ENCODE measurements around the gene NELL1.

DNA sequence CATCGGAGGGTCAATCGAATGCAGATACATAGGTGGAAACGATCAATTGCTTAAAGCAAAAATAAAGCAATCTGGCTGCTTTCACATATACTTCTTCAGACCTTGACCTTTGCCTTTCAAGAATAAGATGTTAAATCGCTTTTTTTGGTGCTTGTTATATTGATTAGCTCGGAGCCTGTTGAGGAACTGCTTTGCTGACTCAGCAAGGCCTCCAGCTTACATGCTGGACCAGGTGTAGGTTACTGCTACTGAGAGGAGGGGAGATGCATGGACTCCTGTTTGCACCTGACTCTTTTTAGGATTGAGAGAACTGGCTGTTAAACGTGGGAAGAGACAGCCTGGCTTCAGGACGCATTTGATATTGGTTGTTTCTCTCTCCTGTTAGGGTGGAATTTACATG lies 31.3 kb upstream of the NELL1 start:
- TF ChIP-seq, protein P1, sequence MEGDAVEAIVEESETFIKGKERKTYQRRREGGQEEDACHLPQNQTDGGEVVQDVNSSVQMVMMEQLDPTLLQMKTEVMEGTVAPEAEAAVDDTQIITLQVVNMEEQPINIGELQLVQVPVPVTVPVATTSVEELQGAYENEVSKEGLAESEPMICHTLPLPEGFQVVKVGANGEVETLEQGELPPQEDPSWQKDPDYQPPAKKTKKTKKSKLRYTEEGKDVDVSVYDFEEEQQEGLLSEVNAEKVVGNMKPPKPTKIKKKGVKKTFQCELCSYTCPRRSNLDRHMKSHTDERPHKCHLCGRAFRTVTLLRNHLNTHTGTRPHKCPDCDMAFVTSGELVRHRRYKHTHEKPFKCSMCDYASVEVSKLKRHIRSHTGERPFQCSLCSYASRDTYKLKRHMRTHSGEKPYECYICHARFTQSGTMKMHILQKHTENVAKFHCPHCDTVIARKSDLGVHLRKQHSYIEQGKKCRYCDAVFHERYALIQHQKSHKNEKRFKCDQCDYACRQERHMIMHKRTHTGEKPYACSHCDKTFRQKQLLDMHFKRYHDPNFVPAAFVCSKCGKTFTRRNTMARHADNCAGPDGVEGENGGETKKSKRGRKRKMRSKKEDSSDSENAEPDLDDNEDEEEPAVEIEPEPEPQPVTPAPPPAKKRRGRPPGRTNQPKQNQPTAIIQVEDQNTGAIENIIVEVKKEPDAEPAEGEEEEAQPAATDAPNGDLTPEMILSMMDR (IDR thresholded peaks at IDR 0.05) = no peak
- no peak for TF ChIP-seq POLR2A (IDR thresholded peaks at IDR 0.05)
